ENCODE measurements around the gene ABCC1.

Gene ABCC1

GRCh38 chr16:16163571-16163970, 214.2 kb downstream of the ABCC1 start:
- H3K4me3 ChIP-seq (ENCODE audit: low read depth in 1 of 2, low read length in 1 of 2), result no peak overlapping the region
- no peaks in the 10 kb centered on the region for H3K9me3 ChIP-seq
- H3K27me3 ChIP-seq, result no peaks in the 10 kb centered on the region
- H3K27ac ChIP-seq, result no peak overlapping the region
- H3K4me1 ChIP-seq (ENCODE audit: control insufficient read depth in 1 of 2, insufficient read depth in 1 of 2, low read depth in 1 of 2, low read length in 1 of 2), result no peaks in the 10 kb centered on the region
- TF ChIP-seq CTCF (IDR thresholded peaks at IDR 0.05), result no peak
- H3K36me3 ChIP-seq, result peaks cover 61% of the 10 kb centered on the region

GRCh38 chr16:16164243-16164642, 214.8 kb downstream of the ABCC1 start:
- no peak for TF ChIP-seq CTCF (IDR thresholded peaks at IDR 0.05)
- H3K4me3 ChIP-seq (ENCODE audit: low read depth in 1 of 2, low read length in 1 of 2), result no peak overlapping the region
- H3K27me3 ChIP-seq, result no peaks in the 10 kb centered on the region
- H3K27ac ChIP-seq, result no peak overlapping the region
- H3K36me3 ChIP-seq, result peaks cover 67% of the 10 kb centered on the region
- no peaks in the 10 kb centered on the region for H3K9me3 ChIP-seq
- no peaks in the 10 kb centered on the region for H3K4me1 ChIP-seq (ENCODE audit: control insufficient read depth in 1 of 2, insufficient read depth in 1 of 2, low read depth in 1 of 2, low read length in 1 of 2)

GRCh38 chr16:16166085-16166484, 216.7 kb downstream of the ABCC1 start:
- H3K4me1 ChIP-seq (ENCODE audit: control insufficient read depth in 1 of 2, insufficient read depth in 1 of 2, low read depth in 1 of 2, low read length in 1 of 2), result no peaks in the 10 kb centered on the region
- H3K9me3 ChIP-seq, result no peaks in the 10 kb centered on the region
- no peaks in the 10 kb centered on the region for H3K27me3 ChIP-seq
- H3K27ac ChIP-seq, result no peak overlapping the region
- H3K36me3 ChIP-seq, result peaks cover 74% of the 10 kb centered on the region
- TF ChIP-seq CTCF (IDR thresholded peaks at IDR 0.05), result no peak
- H3K4me3 ChIP-seq (ENCODE audit: low read depth in 1 of 2, low read length in 1 of 2), result no peak overlapping the region

GRCh38 chr16:16166949-16167348, 217.5 kb downstream of the ABCC1 start:
- H3K4me3 ChIP-seq (ENCODE audit: low read depth in 1 of 2, low read length in 1 of 2), result no peak overlapping the region
- no peak for TF ChIP-seq CTCF (IDR thresholded peaks at IDR 0.05)

GRCh38 chr16:16167927-16168326, 218.5 kb downstream of the ABCC1 start:
- no peak overlapping the region for H3K4me3 ChIP-seq (ENCODE audit: low read depth in 1 of 2, low read length in 1 of 2)
- TF ChIP-seq CTCF (IDR thresholded peaks at IDR 0.05), result no peak
- H3K27me3 ChIP-seq, result no peaks in the 10 kb centered on the region
- no peaks in the 10 kb centered on the region for H3K9me3 ChIP-seq
- no peak overlapping the region for H3K27ac ChIP-seq
- no peaks in the 10 kb centered on the region for H3K4me1 ChIP-seq (ENCODE audit: control insufficient read depth in 1 of 2, insufficient read depth in 1 of 2, low read depth in 1 of 2, low read length in 1 of 2)
- peaks cover 70% of the 10 kb centered on the region for H3K36me3 ChIP-seq

More at GRCh38 chr16:16166949-16167348, 217.5 kb downstream of the ABCC1 start:
- H3K9me3 ChIP-seq, result no peaks in the 10 kb centered on the region
- H3K27me3 ChIP-seq, result no peaks in the 10 kb centered on the region
- peaks cover 73% of the 10 kb centered on the region for H3K36me3 ChIP-seq
- H3K27ac ChIP-seq, result no peak overlapping the region
- H3K4me1 ChIP-seq (ENCODE audit: control insufficient read depth in 1 of 2, insufficient read depth in 1 of 2, low read depth in 1 of 2, low read length in 1 of 2), result no peaks in the 10 kb centered on the region

- TF ChIP-seq CTCF (IDR thresholded peaks at IDR 0.05), result no peak
These were observed 219.0 kb downstream of the ABCC1 start for GRCh38 chr16:16168431-16168830.

More at GRCh38 chr16:16168431-16168830, 219.0 kb downstream of the ABCC1 start:
- Histone ChIP-seq H3K27me3 (no peaks in the 10 kb centered on the region), H3K4me1 (ENCODE audit: control insufficient read depth in 1 of 2, insufficient read depth in 1 of 2, low read depth in 1 of 2, low read length in 1 of 2) (no peaks in the 10 kb centered on the region), H3K36me3 (peaks cover 73% of the 10 kb centered on the region), H3K4me3 (ENCODE audit: low read depth in 1 of 2, low read length in 1 of 2) (no peak overlapping the region), H3K9me3 (no peaks in the 10 kb centered on the region), H3K27ac (no peak overlapping the region)
